Breast epithelium (tissue), 3 donors: ENCODE results near the gene ARHGEF17.

Source experiments
- POLR2A ChIP-seq: fragments of 450-650 bp; IDR thresholded peaks from one replicate; pipeline ENCODE4 v1.6.1; 2016; ENCODE audit warnings: antibody characterized with exemption, mild to moderate bottlenecking, moderate library complexity
- POLR2AphosphoS5 ChIP-seq, 3 donors: sonication (generic); formaldehyde crosslinking; IDR thresholded peaks; one replicate each; pipeline ENCODE4 v1.6.1; 2017; ENCODE audit warnings: antibody characterized with exemption in 3 of 3
- TF ChIP-seq, protein P1 (sequence below), 3 donors: fragments of 450-650 bp; IDR thresholded peaks; one replicate each; pipeline ENCODE4 v1.5.1; 2016 to 2017; ENCODE audit warnings: antibody characterized with exemption in 3 of 3, mild to moderate bottlenecking in 3 of 3, moderate library complexity in 3 of 3

DNA sequence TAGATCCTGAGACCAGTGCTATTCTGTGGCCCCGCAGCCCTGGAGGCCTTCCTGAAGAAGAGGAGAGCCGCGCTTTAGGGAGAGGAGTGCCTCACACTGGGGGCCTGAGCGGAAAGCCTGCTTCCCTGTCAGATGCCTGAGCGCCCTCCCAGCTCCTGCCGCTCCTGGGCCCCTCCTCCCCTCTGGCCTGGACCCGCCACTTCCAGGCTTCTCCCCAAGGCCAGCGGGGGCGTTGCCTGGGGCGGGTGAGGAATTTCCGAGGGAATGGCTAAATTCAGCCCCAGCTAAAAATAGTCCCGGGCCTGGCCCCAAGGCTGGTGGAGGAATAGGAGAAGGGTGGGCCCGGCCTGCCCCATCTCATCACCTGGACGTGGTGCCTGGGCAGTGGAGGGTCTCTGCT lies 15.4 kb downstream of the ARHGEF17 start:
- TF ChIP-seq, protein P1, sequence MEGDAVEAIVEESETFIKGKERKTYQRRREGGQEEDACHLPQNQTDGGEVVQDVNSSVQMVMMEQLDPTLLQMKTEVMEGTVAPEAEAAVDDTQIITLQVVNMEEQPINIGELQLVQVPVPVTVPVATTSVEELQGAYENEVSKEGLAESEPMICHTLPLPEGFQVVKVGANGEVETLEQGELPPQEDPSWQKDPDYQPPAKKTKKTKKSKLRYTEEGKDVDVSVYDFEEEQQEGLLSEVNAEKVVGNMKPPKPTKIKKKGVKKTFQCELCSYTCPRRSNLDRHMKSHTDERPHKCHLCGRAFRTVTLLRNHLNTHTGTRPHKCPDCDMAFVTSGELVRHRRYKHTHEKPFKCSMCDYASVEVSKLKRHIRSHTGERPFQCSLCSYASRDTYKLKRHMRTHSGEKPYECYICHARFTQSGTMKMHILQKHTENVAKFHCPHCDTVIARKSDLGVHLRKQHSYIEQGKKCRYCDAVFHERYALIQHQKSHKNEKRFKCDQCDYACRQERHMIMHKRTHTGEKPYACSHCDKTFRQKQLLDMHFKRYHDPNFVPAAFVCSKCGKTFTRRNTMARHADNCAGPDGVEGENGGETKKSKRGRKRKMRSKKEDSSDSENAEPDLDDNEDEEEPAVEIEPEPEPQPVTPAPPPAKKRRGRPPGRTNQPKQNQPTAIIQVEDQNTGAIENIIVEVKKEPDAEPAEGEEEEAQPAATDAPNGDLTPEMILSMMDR (IDR thresholded peaks at IDR 0.05), result no peak
- TF ChIP-seq POLR2AphosphoS5 (IDR thresholded peaks at IDR 0.05) (peak in 2 of 3 donors; percentile 29 to 66), POLR2A (no peak)
